ES-I3 (cell line): ENCODE results near the gene SMIM36.
"Not testable (repeated sequence)": the region's sequence is repeated elsewhere in the genome, so short reads cannot be mapped to it uniquely, and the experiment has no call there.

ENCODE experiments used
- H3K36me3 ChIP-seq: 2 replicates; pipeline ENCODE4 v1.6.1; 2013; ENCODE audit warnings: mild to moderate bottlenecking, low read length, control low read depth, moderate library complexity; ENCODE audit not compliant: insufficient read depth
- H3K4me1 ChIP-seq: 2 replicates; pipeline ENCODE4 v1.6.1; 2013; ENCODE audit warnings: mild to moderate bottlenecking, control low read depth, low read length; ENCODE audit not compliant: insufficient read depth
- H3K9ac ChIP-seq: 2 replicates; pipeline ENCODE4 v1.6.1; 2013; ENCODE audit warnings: low read depth, mild to moderate bottlenecking, low read length, moderate library complexity
- H3K9me3 ChIP-seq: 2 replicates; pipeline ENCODE4 v1.6.1; 2013; ENCODE audit warnings: mild to moderate bottlenecking, low read length, moderate library complexity; ENCODE audit not compliant: control insufficient read depth, insufficient read depth

Gene SMIM36

DNA sequence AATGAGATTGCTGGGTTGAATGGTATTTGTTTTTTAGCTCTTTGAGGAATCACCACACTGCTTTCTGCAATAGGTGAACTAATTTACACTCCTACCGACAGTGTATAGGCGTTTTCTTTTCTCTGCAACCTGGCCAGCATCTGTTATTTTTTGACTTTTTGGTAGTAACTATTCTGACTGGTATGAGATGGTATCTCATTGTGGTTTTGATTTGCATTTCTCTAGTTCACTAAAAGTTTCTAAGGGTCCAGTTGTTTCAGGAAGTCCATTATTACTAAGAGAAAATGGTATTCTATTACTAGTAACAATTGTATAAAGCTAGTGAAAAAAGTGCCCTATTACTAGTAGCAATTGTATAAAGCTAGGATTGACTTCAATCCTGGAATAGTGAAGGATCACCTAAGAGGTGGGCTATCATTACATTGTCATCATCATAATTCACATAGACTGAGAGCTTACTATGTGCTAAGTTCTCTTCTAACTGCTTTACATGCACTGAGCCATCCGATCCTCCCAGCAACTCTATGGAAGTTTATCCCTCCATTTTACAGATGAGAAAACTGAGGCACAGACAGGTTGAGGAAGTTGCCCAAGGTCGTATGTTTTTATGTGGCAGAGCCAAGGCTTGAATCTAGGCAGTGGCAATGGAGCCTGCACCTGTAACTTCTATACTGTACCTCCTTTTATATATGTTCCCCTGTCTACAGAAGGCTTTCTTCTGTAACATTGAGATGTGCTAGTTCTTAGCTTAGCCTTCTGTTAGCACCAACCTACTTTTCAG lies 13.4 kb upstream of the SMIM36 start:
- Histone ChIP-seq H3K9me3 (no peaks in the 10 kb centered on the region), H3K36me3 (no peaks in the 10 kb centered on the region), H3K4me1 (no peaks in the 10 kb centered on the region), H3K9ac (no peak overlapping the region)

- not testable (repeated sequence) for H3K36me3 ChIP-seq, H3K9me3 ChIP-seq, H3K9ac ChIP-seq, H3K4me1 ChIP-seq
Observed at GRCh38 chr17:55523032-55523431, 11.8 kb upstream of the SMIM36 start.

GRCh38 chr17:55521186-55521585 lies 9.9 kb upstream of the SMIM36 start:
- Histone ChIP-seq H3K36me3 (no peaks in the 10 kb centered on the region), H3K4me1 (no peaks in the 10 kb centered on the region), H3K9me3 (no peaks in the 10 kb centered on the region), H3K9ac (no peak overlapping the region)

- no peaks in the 10 kb centered on the region for H3K4me1 ChIP-seq
- H3K9ac ChIP-seq: no peak overlapping the region
- H3K9me3 ChIP-seq: no peaks in the 10 kb centered on the region
- no peaks in the 10 kb centered on the region for H3K36me3 ChIP-seq
Observed at GRCh38 chr17:55520402-55520801, 9.2 kb upstream of the SMIM36 start.

DNA sequence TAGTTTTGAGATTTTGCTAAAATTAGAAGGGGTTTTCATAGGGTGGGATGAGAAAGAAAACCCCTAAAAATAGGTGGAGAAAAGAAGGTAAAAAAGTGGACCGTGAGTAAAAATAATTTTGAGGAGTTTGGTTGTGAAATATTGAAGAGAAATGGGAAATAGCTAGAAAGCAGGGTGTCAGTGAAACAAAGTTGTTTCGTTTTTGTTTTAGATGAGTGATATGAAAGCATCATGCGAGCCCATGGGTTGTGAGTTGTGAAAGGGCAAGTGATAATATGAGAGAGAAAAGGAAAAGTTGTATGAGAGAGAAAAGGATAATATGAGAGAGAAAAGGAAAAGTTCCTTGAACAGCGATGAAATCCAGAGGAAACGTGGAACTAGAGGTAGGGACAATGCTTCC lies 7.3 kb upstream of the SMIM36 start:
- Histone ChIP-seq H3K9me3 (no peaks in the 10 kb centered on the region), H3K9ac (no peak overlapping the region), H3K36me3 (no peaks in the 10 kb centered on the region), H3K4me1 (no peaks in the 10 kb centered on the region)

DNA sequence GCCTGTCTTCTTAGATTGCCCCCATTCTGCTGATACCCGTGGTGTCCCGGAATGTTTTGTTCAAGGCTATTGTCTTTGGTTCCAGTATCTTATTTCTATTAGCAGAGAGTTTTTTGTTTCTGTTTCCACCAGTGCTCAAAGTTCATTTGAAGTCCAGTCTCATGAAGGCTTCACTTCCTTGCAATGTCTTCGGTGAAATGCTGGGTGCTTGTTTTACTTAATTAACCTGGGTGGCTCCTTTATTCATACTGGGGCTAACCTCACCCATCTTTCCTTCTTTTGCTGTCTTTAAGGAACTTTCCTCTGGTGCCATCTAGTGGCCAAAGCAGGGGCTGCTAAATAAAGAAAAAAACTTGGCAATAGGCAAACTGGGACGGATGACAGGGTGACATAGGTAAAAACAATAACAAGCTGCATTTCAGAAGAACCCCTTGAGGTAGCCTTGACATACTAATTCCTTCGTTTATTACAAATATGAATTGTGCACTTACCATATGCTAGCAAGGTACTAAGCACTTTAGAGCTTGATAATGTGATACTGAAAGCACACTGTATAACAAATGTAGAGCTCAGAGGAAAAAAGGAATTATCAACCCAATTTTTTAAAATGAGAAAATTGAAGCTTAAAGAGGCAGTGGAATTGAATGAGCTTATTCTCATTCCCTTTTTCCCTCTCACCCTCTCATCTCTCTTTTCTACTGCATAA lies 2.8 kb upstream of the SMIM36 start:
- peaks cover 7% of the 10 kb centered on the region; the same call in 1 of the 2 replicates for H3K4me1 ChIP-seq
- H3K9me3 ChIP-seq: no peaks in the 10 kb centered on the region
- H3K9ac ChIP-seq: no peak overlapping the region
- no peaks in the 10 kb centered on the region for H3K36me3 ChIP-seq

- H3K9me3 ChIP-seq, H3K4me1 ChIP-seq, H3K9ac ChIP-seq, H3K36me3 ChIP-seq: not testable (repeated sequence)
Observed at GRCh38 chr17:55507669-55508068, 3.6 kb downstream of the SMIM36 start.

GRCh38 chr17:55501626-55502025 lies 9.6 kb downstream of the SMIM36 start:
- not testable (repeated sequence) for H3K36me3 ChIP-seq, H3K4me1 ChIP-seq, H3K9me3 ChIP-seq
- H3K9ac ChIP-seq: peak overlapping the region; percentile 35; the same call in 1 of the 2 replicates

DNA sequence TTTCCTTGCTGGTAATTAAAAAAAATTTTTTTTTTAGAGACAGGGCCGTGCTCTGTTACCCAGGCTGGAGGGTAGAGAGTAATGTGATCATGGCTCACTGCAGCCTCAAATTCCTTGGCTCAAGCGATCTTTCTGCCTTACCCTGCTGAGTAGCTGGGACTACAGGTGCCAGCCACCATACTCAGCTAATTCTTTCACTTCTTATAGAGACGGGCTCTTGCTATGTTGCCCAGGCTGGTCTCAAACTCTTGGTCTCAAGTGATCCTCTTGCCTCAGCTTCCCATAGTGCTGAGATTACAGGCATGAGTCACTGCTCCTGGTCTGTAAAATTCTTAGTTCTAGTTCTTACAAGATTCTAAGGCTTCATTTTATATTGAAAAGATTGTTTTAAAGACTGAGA lies 11.1 kb downstream of the SMIM36 start:
- no peaks in the 10 kb centered on the region for H3K9me3 ChIP-seq

DNA sequence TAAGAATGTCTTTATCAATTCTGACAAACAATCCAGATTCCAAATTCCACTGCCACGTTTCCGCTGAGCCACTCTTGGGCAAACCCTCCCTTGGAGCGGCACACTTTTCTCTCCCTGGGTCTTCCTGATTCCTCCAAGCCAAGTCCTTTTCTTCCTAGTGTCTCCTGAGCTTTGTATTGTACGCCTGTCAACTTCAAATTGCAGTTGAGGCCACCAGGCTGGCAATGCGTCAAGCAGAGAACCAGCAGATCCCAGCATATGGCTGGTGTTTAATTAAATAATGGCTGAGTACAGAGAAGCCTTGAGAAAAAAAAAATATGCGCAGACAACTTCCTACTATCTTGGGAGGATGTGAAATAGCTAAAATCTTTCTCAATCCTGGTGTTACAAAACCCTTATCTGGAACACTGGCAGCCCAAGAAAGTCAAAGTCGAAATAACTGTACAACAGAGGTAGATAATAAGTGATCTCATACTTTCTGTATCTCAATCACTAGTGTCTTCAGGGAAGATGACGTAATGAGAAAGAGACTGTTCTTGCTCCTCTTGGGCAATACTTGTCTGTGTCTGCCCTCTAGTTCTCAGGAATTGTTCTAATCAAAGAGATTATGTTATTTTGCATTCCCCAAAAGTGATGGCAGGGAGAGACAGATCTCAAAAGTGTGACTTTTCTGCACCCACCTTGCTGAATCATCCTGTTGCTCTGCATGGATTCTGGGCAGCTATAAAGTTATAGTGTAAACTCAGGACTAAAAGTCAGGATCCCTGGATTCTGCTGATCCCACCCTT lies 15.0 kb downstream of the SMIM36 start:
- H3K9ac ChIP-seq: no peak overlapping the region
- peaks cover 13% of the 10 kb centered on the region for H3K4me1 ChIP-seq

More for the DNA sequence above, 11.1 kb downstream of the SMIM36 start:
- Histone ChIP-seq H3K4me1 (peaks cover 3% of the 10 kb centered on the region; the same call in 1 of the 2 replicates), H3K9ac (no peak overlapping the region), H3K36me3 (no peaks in the 10 kb centered on the region)

GRCh38 chr17:55495239-55495638 lies 16.0 kb downstream of the SMIM36 start:
- H3K9me3 ChIP-seq: no peaks in the 10 kb centered on the region
- no peak overlapping the region for H3K9ac ChIP-seq
- peaks cover 13% of the 10 kb centered on the region for H3K4me1 ChIP-seq
- H3K36me3 ChIP-seq: no peaks in the 10 kb centered on the region

More for the DNA sequence above, 15.0 kb downstream of the SMIM36 start:
- Histone ChIP-seq H3K9me3 (no peaks in the 10 kb centered on the region), H3K36me3 (no peaks in the 10 kb centered on the region)

DNA sequence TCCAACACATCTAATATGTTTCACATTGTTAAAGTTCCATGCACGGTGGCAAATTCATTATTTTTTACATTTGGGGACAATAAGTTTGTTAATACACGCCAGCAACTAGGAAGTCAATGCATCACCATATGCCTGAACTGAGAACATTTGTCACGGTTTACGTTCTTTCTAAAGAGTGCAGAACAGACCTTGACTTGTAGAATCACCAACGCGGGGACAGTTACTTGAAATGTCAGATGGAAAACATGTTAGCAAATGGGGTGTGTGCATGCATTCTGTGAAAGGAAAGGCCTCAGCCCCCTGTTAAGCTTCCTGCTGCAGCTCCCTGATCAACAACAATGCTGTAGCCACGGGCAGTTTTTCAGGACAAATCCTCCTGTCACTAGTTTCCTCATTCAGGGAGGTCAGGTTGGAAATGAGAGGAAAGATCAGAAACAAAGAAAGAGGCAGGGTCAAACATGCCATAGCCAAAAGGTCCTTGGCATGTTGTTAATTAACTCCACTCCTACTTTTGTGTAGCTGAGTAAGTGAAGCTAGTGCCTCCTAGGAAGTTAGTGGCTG lies 18.4 kb downstream of the SMIM36 start:
- Histone ChIP-seq H3K9ac (no peak overlapping the region), H3K9me3 (no peaks in the 10 kb centered on the region), H3K4me1 (peaks cover 14% of the 10 kb centered on the region)

GRCh38 chr17:55490376-55490775 lies 20.9 kb downstream of the SMIM36 start:
- Histone ChIP-seq H3K9ac (no peak overlapping the region), H3K4me1 (peaks cover 16% of the 10 kb centered on the region), H3K9me3 (no peaks in the 10 kb centered on the region), H3K36me3 (no peaks in the 10 kb centered on the region)

More for the DNA sequence above, 18.4 kb downstream of the SMIM36 start:
- no peaks in the 10 kb centered on the region for H3K36me3 ChIP-seq

DNA sequence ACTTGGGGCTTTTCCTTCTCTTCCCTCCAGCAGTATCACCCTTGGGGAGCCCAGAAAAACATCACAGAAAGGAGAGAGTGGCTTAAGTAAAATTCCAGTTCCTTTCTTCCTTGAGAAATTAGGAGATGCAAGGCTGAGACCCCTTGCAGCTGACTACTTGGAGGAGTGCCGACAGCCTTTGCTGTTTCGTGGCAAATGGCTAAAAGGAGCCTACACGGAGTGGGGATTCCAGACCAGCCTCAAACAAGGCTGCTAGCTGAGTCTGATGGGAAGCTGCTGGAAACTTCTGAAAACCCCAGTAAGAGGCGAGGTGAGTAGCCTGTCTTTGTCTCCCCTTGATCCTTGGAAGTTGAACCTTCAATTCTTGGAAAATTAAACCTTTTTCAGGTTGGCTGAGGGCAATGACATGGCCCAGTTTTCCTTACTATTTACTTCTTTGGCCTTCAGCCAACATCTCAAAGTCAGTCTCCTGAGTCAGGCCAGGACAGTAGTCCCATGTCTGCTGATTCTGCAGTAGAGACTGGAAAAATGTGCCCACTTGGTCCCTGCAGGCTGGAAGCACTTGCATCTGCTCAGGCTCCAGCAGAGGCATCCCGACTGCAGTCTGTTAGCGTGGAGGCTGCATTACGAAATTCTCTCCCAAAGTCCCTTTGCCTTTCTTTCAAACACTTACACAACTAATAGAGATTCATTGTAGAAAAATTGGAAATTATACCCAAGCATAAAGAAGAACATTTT lies 23.4 kb downstream of the SMIM36 start:
- Histone ChIP-seq H3K9ac (no peak overlapping the region), H3K9me3 (no peaks in the 10 kb centered on the region), H3K4me1 (peaks cover 10% of the 10 kb centered on the region; the same call in 1 of the 2 replicates), H3K36me3 (no peaks in the 10 kb centered on the region)
